Measurements from ENCODE around the gene EIF4E2.

EIF4E2 gene

DNA sequence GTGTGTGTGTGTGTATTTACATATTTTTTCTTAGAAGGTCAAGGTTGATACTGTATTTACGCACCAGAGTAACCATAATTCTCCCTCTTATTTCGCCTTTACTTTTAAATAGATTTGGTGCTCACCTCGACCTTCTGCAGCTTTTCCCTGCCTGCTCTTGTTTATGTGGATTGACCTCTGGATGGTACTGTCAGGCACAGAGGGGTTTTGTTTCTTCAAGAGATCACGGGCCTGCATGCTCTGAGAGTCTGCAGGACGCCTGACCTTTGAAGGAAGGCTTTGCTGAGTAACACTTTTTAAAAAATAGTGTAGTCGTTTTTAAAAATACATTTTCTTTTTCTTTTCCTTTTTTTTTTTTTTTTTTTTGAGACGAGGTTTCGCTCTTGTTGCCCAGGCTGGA lies 64.8 kb downstream of the EIF4E2 start:
- H3K4me3 ChIP-seq (ENCODE audit: low read depth, low read length) = no peak overlapping the region
- H3K36me3 ChIP-seq (ENCODE audit: control insufficient read depth, insufficient read depth, low read length) = no peaks in the 10 kb centered on the region

More for the DNA sequence above, 64.8 kb downstream of the EIF4E2 start:
- Histone ChIP-seq H3K4me1 (ENCODE audit: control insufficient read depth, insufficient read depth, low read length) (no peaks in the 10 kb centered on the region), H3K9me3 (ENCODE audit: control insufficient read depth, insufficient read depth, low read length) (no peaks in the 10 kb centered on the region), H3K27me3 (ENCODE audit: control insufficient read depth, insufficient read depth, low read length) (no peaks in the 10 kb centered on the region), H3K9ac (ENCODE audit: low read depth, low read length) (no peak overlapping the region)
